HCEC 1CT (cell line): Measurements from ENCODE around the gene PINK1.
"Not testable (repeated sequence)": the region's sequence is repeated elsewhere in the genome, so short reads cannot be mapped to it uniquely, and the experiment has no call there.

Experiments
- DNase-seq: peaks from one replicate; pipeline ENCODE4 v3.0.0-alpha.2; 2017

Gene PINK1

DNA sequence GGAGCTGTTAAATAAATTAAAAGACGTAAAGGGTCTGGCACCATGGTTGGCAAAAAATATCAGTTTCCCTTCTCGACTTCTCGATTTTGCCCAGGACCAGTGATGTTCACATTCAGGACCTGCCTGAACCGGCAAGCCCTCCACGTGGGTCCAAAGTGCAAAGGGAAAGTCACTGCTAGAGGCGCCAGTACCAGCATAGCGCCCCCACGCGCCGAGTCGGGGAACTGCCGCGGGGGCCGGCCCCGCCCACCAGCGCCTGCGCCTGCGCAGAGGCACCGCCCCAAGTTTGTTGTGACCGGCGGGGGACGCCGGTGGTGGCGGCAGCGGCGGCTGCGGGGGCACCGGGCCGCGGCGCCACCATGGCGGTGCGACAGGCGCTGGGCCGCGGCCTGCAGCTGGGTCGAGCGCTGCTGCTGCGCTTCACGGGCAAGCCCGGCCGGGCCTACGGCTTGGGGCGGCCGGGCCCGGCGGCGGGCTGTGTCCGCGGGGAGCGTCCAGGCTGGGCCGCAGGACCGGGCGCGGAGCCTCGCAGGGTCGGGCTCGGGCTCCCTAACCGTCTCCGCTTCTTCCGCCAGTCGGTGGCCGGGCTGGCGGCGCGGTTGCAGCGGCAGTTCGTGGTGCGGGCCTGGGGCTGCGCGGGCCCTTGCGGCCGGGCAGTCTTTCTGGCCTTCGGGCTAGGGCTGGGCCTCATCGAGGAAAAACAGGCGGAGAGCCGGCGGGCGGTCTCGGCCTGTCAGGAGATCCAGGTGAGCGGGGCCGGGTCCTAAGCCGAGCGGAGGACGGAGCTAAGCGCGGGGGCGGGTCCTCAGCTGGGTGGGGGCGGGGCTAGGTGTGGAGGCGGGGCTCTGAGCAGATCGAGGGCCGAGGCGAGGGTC is at the start of gene PINK1:
PINK1 (plus strand) TSS at position 269 of the 875 bp plus-strand sequence; CDS start at position 360, 91 bp downstream.
- DNase-seq, result peak; percentile 60

DNA sequence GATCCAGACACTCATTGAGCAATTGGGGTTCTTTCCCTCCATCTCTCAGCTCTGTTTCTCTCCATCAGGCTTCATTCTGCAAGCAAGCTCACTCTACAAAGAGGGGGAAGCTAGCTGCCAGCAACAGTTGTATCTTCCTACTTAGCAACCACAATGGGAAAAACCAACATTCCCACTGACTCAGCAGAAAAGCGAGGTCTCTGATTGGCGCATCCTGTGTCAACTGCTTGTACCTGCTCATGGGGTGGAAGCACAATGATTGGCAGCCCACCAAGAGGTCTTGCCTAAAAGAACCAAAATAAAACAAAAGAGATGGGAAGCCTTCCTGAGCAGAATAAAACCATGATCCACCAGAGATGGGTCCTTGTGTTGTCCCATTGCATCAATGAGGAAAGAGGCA is 48.4 kb upstream of the PINK1 start:
- DNase-seq, result no peak

DNA sequence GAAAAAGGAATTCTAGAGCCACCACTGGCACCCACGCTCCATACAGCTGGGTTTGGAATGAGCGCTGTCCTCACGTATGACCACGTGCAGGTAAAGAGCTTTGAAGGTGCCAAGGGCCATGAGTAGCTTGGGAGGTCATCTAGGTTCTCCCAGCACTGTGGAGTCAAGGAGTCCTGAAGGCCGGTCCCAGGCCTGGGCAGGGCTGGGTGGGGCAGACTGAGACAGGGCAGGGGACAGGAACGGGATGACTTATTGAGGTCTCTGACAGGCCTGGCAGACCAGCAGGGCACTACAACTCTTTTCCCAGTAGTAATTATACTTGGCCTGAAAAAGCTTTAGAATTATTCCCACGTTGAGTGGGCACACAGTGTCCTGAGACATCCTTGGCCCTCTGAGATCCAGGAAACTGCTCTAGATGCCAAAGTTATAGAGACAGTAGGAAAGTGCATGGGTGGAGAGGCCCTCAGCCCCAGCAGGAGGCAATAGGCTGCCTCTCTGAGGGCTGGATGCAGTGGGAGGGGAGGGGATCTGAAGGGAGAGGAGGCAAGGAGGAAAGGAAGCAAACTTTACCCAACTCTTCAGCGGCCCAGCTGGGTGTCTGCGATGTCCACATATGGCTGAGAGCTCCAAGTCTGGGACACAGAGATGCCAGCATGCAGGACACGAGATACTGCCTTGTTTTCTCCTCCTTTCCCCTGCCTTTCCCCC is 46.2 kb upstream of the PINK1 start:
- DNase-seq, result no peak

DNA sequence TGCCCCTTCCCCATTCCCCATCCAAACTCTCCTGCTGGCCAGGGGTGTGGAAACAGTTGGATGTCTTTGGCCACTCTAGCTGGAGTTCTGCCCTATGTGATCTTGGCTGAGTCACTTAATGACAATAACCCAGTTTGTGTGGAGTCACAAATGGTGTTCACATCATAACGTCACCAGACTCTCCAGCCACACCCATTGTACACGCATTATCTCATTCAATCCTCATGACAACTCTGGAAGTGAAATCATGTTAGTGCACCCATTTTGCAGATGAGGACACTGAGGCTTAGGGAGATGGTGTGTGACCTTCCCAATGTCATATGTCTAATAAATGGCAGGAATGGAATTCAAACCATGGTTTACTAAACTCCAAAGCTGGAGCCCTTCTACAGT is 45.6 kb upstream of the PINK1 start:
- peak; percentile 51 for DNase-seq

DNA sequence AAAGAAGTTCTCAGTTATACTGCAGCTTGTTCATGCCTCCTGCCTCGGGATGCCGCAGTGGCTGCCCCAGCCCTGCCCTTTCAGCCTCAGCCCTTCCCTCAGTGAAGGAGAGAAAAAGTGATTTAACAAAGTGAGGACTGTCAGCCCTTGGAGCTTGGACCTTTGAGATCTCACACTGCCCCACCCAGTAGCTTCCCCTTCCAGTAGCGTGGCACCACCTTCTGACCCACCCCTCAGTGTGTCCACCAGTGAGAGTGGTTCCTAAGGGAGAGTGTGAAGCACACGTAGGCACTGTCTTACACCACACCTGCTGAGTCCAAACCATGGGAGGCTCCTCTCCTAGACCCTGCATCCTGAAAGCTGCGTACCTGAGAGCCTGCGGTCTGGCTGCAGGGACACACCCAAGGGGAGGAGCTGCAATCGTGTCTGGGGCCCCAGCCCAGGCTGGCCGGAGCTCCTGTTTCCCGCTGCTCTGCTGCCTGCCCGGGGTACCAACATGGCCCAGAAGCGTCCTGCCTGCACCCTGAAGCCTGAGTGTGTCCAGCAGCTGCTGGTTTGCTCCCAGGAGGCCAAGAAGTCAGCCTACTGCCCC is 44.5 kb upstream of the PINK1 start, which contains the start of gene CDA:
CDA (plus strand) TSS at position 464 of the 592 bp plus-strand sequence; CDS start at position 497, 33 bp downstream.
- DNase-seq, result no peak

DNA sequence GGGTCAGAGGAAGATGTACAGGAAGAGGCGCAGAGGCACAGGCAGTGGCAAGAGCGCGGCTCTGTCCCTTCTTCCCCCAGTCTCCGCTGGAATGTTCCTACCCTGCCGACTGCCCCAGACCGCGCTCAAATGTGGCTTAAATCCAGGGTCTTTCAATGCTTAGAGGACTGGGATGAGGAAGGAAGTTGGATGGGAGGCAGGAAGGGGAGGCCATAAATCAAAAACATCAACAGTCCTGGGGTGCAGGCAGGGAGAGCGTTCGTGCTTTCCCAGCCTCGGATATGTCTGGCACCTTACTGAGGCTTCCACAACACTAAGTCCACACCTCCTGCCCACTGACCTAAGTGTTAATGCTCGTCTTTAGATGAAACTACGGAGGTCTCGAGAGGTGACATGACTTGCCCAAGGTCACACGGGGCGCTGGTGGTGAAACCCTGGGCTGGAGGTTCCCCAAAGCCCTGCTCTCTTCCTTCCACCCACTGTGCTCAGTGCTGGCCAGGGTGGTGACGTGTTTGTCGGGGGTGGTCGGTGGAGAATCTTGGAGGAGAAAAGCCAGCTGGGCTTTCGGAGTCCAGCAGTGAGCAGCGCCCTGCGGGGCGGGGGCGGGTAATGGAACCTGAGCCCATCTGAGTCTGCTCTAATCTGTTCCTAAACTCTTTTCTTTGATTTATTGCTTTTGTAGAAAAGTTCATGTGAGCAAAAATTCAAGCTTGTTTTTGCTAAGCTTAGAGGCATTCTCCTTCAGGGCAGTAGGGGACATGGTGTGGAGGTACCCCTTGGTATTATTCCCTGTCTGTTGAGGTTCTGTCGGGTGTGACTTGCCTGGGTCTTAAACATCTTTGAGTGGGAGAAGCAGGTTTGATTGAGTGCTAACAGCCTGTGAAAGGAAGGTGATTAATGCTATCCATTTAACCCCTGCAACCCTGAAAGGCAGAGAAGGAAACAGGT is 43.7 kb upstream of the PINK1 start:
- DNase-seq, result peak; percentile 66

DNA sequence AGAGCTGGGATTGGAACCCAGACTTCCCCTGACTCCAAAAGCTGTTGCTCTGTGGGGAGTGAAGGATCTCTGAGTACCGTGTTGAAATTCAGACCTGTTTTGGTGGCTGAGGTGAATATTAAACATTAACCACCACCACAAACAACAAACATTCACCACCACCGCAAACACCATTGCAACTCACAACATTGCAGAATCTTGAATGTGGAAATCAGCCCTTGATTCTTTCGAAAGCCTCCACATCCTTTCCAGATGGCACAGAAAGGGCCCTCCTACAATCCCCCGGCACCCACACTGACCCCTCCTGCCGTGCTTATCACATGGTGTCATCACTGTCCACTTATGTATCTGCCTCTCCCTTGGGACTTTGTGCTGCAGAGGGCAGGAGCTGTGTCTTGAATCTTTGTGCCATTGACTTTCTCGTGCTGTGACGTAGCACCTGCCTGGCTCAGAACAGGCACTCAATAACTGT is 42.9 kb upstream of the PINK1 start:
- peak; percentile 76 for DNase-seq

DNA sequence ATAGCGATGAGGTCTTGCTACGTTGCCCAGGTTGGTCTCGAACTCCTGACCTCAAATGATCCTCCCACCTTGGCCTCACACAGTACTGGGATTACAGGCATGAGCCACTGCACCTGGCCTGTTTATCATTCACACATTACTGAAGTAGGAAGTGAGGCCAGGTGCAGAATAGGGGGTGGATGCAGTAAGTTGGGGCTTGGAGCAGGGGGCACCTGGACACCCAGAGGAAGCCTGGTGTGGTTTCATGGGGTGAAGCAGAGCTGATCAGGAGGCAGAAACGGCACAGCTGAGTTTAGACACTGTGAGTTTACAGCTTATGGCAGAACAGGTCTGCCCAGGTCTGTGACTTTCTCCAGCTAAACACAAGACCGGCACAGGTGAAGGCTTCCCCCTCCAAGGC is 39.5 kb upstream of the PINK1 start:
- no peak for DNase-seq

DNA sequence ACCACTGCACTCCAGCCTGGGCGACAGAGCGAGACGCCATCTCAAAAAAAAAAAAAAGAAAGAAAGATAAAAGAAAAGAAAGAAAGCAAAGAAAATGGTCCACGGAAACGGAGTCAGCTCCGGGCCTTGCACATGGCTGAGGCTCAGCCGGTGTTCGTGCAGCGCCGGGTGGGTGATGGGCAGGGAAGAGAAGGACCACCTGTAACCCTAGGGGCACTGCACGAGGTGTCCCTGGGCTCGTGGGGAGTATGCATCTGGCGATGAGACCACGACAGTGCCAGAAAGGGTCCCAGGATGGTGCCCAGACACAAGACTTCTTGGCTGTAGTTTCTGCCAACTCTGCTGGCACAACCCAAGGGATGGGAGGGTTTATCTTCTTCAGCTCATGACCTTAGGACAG is 38.5 kb upstream of the PINK1 start:
- no peak for DNase-seq

DNA sequence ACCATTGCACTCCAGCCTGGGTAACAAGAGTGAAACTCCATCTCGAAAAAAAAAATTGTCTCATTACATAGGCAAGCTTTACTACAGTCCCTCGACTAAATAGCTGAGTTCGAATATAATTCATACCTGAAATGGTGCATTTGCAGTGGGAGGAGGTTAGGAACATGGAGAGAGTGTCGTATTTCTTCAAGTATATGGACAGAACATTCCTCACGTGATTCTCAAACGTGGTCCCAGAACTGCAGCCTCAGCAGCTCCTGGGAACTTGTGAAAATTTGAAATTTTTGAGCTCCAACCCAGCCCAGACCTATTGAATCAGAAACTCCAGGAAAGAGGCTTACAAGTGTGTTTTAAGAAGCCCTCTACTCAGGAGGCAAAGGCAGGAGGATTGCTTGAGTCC is 37.2 kb upstream of the PINK1 start:
- no peak for DNase-seq

DNA sequence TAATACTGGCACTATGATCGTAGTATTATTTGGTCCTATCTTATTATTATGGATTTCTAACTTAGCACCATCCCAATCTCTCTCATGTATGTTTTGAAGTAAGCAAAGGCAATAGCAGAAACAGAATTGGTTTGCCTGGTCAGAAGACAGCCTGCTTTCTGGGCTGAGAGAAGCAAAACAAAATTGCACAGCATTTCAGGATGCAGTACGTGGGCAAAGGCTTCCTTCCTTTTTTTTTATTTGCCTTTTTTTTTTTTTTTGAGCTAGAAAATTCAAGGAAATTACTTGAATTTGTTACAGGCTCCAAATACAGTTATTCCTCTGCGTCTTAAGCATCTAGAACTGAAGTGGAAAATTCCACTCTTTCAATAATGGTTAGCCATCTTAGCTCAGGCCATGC is 35.6 kb upstream of the PINK1 start:
- no peak for DNase-seq

DNA sequence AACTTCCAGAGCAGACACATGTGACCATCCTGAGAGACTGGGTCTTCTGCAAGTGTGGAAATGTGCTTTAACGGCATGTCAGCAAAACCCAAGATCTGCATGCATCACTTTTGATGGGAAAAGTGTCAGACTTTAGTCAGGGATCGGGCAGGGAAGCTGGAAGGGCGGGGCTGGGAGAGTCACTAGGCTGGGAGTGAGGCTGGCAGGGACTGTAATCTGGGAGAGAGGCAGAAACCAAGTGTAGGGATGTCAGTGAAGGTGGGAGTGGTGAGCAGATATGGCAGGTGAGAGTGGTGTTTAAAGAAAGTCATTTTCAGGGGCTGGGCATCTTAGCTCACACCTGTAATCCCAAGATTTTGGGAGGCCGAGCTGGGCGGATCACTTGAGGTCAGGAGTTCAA is 33.1 kb upstream of the PINK1 start:
- no peak for DNase-seq

DNA sequence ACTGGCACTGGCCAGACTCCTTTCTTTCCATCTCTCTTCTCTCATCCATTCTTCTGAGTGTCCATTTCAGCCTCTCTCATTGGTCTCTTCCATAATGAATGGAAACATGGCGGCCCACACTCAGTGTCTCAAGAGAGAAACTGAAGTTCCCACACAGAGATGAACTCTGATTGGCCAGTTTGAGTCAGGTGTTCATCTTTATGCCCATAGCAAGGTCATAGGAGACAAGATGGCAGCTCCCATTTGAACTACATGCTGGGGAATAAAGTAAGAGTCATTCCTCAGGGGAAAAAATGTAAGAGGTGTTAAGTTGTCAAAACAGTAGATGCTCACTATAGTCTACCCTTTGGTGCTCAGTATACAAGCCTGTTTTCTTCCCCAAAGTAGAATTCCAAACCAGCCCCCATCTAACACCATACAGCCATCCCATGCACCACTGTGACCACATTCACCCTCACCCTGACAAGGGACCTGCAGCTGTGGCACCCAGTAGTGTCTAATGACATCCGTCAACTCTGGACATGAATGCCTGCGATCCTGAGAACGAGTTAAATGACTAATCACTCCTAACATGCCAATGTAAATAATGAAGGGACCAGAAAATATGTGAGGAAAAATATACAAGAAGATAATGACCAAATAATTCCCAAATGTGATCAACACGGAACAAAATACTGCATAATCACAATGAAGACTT is 32.0 kb upstream of the PINK1 start:
- DNase-seq, result peak; percentile 64

DNA sequence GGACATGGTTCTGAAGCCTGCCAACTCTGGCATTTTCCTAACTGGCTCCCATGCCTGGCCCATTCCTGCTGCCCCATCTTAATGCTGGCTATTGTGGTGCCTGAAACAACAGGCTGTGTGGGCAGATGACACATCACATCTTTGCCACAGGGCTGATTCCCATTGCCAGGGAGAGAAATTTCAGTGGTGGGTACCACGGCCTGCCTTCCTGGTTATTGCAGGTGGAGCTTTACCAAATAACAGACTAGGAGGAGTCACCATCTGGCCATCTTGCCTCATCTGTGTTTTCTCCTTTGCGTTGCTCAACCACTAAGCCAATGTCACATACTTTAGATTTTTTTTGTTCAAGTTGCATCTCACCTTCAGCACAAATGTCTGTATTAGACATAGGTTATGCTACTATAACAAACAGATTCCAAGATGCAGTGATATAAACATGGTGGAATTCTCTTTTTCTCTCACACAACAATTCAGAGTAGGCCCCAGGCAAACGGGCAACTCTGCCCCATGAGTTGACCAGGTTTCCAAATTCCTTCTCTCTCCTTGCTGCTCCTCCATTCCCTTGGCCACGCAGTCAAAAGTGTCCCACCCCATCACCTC is 30.3 kb upstream of the PINK1 start:
- DNase-seq, result no peak

DNA sequence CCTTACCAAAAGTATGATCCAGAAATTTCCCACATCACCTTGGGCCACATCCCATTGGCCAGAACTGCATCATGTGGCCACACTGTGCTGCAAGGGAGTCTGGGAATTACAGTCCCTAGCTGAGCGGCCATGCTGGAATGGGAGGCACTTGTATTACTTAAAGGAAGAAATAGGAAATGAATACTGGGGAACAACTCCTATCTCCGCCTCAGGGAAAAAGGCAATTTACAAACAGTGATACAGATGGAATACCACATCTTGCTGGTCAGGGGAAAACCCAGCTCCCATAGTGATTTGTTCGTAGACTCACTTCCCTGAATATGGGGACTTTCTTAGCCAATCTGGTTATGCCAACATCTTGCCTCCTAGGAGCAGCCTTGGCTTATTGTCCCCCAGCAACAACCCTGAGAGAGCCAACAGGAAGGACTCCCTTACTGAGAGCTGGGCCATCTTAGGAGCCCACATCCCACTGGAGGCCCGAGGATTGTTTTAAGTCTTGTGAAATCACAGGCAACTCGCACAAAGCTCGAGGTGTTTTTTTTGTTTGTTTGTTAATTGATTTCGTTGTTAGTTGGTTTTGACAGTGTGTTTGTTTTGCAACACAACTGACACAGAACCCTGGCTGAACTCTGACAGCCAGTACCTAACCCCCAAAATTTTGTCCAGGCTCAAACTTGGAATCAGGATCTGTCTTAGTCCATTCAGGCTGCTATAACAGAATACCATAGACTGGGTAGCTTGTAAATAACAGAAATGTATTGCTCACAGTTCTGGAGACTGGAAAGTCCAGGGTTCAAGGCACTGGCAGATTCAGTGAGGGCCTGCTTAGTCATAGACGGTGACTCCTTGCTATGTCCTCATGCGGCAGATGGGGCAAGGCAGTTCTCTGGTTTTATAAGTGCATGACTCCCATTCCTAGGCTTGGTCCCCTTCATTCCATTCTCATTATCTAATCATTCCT is 29.5 kb upstream of the PINK1 start:
- DNase-seq, result peak; percentile 99

DNA sequence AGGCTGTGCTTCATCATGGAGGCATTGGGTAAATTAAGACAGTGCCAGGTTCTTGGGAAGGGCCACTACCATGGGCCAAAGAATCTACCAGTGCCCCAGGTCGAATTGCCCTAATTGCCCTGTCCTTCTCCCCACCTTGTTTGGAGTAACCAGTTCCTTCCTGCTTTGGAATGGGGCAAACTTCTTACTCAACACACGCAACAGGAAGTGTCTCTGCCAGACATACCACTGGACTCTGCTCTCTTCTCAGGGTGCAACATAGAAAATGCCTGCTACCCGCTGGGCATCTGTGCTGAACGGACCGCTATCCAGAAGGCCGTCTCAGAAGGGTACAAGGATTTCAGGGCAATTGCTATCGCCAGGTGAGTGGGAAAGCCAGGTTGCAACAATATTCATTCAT is 28.6 kb upstream of the PINK1 start:
- DNase-seq, result peak; percentile 57

DNA sequence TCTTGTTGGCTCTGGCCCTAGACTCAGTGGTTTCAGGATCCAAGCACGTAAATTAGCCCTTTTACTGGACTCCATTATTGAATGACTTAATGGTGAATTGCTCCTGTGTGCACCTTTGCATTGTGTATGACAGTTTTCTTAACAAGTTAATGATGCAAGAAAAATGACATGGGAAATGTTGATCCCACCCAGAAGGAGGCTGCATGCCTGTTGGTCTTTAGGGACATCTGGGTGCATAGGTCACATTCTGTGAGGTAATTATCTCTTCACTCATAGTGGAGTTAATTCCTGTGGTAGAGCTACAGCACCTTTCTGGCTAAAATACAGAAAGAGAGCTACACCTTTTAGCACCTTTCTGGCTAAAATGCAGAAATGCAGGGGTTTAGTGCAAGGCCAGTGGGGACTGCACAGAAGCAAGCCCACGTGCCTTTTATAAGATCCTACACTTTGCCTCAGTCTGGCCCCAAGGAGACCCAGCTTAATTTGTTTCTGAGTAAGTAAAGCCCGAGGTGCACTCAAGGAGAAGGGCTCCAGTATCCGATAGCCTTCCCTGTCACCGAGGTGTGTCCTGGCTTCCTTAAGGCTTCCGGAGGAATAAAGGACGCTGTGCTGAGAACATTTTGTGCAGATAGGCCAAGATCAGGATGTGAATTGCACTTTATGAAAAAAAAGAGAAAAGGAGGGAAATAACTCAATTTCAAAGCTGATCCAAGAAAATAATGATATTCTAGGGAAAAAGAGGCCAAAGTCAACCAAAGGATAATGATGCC is 26.3 kb upstream of the PINK1 start:
- not testable (repeated sequence) for DNase-seq

DNA sequence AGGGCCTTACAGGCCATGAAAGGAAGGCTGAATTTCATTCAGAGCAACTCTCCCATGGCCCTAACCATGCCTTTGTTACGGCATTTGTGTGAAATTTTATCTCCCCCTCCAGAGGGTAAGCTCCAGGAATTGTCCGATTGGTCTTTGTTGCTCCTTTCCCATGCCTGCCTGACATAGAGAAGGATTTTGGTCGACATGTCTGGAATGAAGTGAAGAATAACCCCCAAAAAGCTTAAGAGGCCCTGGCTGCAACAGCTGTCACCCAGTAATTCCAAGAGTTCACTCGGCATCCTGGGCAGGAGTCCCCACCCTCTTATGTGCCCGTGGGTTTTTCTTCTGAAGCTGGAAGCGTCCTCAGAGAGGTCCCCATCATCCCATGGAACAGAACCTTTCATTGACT is 23.7 kb upstream of the PINK1 start:
- no peak for DNase-seq

DNA sequence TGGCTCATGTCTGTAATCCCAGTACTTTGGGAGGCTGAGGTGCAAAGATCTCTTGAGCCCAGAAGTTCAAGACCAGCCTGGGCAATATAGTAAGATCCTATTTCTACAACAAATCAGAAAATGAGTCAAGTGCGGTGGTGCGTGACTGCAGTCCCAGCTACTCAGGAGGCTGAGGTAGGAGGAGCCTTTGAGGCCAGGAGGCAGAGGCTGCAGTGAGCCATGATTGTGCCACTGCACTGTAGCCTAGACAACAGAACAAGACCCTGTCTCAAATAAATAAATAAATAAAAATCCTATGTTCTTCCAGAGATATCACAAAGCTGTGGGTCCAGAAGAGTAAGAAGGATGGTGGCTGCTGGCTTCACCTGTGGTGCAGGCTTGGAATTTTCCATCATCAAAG is 22.3 kb upstream of the PINK1 start:
- DNase-seq, result no peak
